Heart right ventricle (tissue), 16 donors: ENCODE results near the gene FAM184B. TPM values are rescaled to one million over a fixed set of nuclear protein-coding genes. Genes with fewer than 3 reads are reported as not detected.

ENCODE experiments used
- ATAC-seq, 8 donors: fragments of 200-7000 bp; cut with Tn5 transposase; one replicate each; pipeline ENCODE4 v1.9.1; 2020; ENCODE audit warnings: mild to moderate bottlenecking in 8 of 8, moderate library complexity in 8 of 8, moderate number of reproducible peaks in 1 of 8
- DNase-seq, 2 donors: peaks; one replicate each; pipeline ENCODE4 v3.0.0-alpha.2; 2020
- H3K27ac ChIP-seq, 10 donors: fragments of 200-600 bp; sonication (generic) in 2 of 10; one replicate each; pipeline versions ENCODE4 v1.5.0 to v1.8.0; 2020 to 2022; ENCODE audit warnings: mild to moderate bottlenecking in 3 of 10
- H3K27me3 ChIP-seq, 7 donors: fragments of 200-600 bp; one replicate each; pipeline ENCODE4 v1.8.0; 2021 to 2022; ENCODE audit warnings: mild to moderate bottlenecking in 2 of 7
- H3K36me3 ChIP-seq, 9 donors: fragments of 200-600 bp; sonication (generic) in 1 of 9; one replicate each; pipeline versions ENCODE4 v1.5.0 to v1.8.0; 2020 to 2022; ENCODE audit warnings: mild to moderate bottlenecking in 2 of 9
- H3K4me1 ChIP-seq, 9 donors: fragments of 200-600 bp; sonication (generic) in 1 of 9; one replicate each; pipeline versions ENCODE4 v1.5.0 to v1.8.0; 2020 to 2022; ENCODE audit warnings: mild to moderate bottlenecking in 4 of 9
- H3K4me3 ChIP-seq, 10 donors: fragments of 200-600 bp; sonication (generic) in 2 of 10; one replicate each; pipeline versions ENCODE4 v1.5.0 to v1.8.0; 2020 to 2022; ENCODE audit warnings: mild to moderate bottlenecking in 7 of 10, moderate library complexity in 2 of 10
- H3K9me3 ChIP-seq, 11 donors: fragments of 200-600 bp in 10 of 11; sonication (generic) in 2 of 11; one replicate each; pipeline versions ENCODE4 v1.5.0 to v1.8.0; 2013 to 2022; ENCODE audit warnings: mild to moderate bottlenecking in 2 of 11, control low read depth in 1 of 11, moderate library complexity in 1 of 11
- CTCF ChIP-seq, 9 donors: fragments of 200-600 bp; sonication (generic) in 2 of 9; IDR thresholded peaks; one replicate each; pipeline versions ENCODE4 v1.5.0 to v1.8.0; 2021 to 2022; ENCODE audit warnings: antibody characterized with exemption in 9 of 9, mild to moderate bottlenecking in 5 of 9, moderate library complexity in 1 of 9
- WGBS, 2 donors: extraction: QIAGEN DNeasy Blood & Tissue Kit; methylation state at CpG; one replicate each; pipeline ENCODE4 v1.1.7; 2013; ENCODE audit warnings: inconsistent platforms in 1 of 2; 5-methylcytosine and 5-hydroxymethylcytosine counted together
- intact Hi-C, 10 donors: fragments of 100-400 bp; cut with DNase I; formaldehyde crosslinking; loops; one replicate each; pipeline versions ENCODE4 v1.11.1 to v1.14.2; 2022
- polyA plus RNA-seq, 2 donors: library from polyadenylated mRNA; stranded (reverse); fragments of 200-250 nt; gene quantifications; one replicate each; pipeline ENCODE4 v1.2.3, GENCODE V29; 2013
- total RNA-seq, 10 donors: library from RNA; stranded (reverse); fragmentation: NEBNext Ultra II Directional in 3 of 10; extraction: Animal tissue kit (Norgen Biotek cat#: 25700) in 3 of 10; gene quantifications; one replicate each; pipeline versions ENCODE4 v1.2.1 to v1.2.4, GENCODE V29; 2021 to 2023
- donor health status: Arrhythmogenic right ventricular cardiomyopathy.
- donor health status: ischemic (EF 13 %, LVEDD 7.1; RV severe dilation, severe dysfunction).
- donor health status: healthy with polysubstance abuse.
- donor health status: DM: no; HTN: yes; CAD: no.
- donor health status: DM: no; HTN: no; CAD: no.
- donor health status: ischemic (EF 25% LVEDD 6.9; RV normal size, moderate dysfunction).
- donor health status: ischemic (EF 25% LVEDD 5.7; RV mildly dilated, moderate dysfunction).
- donor health status: healthy.
- donor health status: DM: yes; HTN: yes; CAD: no.
- donor health status: Ischemic cardiomyopathy.
- donor health status: ischemic (EF 35%, LVEDD 5.7; RV mildly dilated, moderate dysfunction).
- donor health status: nonischemic (EF 11% LVEDD 7.7; RV severe dilation, severe dysfunction).
- donor health status: DM: yes; HTN: yes; CAD: no.
- donor health status: PGD.
- donor health status: ischemic (EF 29% LVEDD 5.4; RV normal size, mild dysfunction).
- donor health status: nonischemic (EF 23%, LVEDD 6.1; RV moderate dilation, normal function).

FAM184B gene
- total and polyA plus RNA-seq, 12 donors: 0.01 to 0.07 TPM; not detected in 10

GRCh38 chr4:17698116-17698515 lies 83.3 kb downstream of the FAM184B start:
- Histone ChIP-seq H3K4me3 (no peak overlapping the region), H3K36me3 (no peaks in the 10 kb centered on the region), H3K27me3 (peaks cover 0 to 6% (median 0%) of the 10 kb centered on the region in 7 donors), H3K27ac (no peak overlapping the region), H3K4me1 (no peaks in the 10 kb centered on the region), H3K9me3 (peaks cover 0 to 24% (median 6%) of the 10 kb centered on the region in 11 donors)
- DNase-seq: no peak
- no peak for ATAC-seq
- 64 to 67% methylated on average over 4 of the region's 4 CpGs for WGBS, 2 donors
- intact Hi-C loops: no loop called here
- no peak for TF ChIP-seq CTCF (IDR thresholded peaks at IDR 0.05)

DNA sequence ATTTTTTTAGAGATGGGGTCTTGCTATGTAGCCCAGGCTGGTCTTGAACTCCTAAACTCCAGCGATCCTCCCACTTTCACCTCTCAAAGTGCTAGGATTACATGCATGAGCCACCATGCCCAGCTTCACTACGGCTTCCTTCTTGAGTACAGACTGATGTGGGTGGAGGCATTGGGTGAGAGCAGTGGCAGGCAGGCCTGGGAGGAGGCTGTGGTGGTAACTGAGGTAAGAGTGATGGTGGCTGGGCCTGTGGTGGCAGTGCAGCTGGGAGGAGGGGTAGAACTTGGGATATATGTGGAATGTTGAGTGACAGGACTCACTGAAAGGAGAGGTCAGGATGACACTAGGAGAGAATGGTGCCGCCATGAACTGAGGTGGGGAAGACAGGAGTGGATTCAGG lies 86.1 kb downstream of the FAM184B start:
- Histone ChIP-seq H3K27ac (no peak overlapping the region), H3K27me3 (peaks cover 0 to 6% (median 0%) of the 10 kb centered on the region in 7 donors), H3K4me3 (no peak overlapping the region), H3K4me1 (no peaks in the 10 kb centered on the region), H3K9me3 (peaks cover 0 to 22% (median 6%) of the 10 kb centered on the region in 11 donors), H3K36me3 (no peaks in the 10 kb centered on the region)
- DNase-seq: no peak
- ATAC-seq: no peak
- no peak for TF ChIP-seq CTCF (IDR thresholded peaks at IDR 0.05)
- intact Hi-C loops: no loop called here
- 92 to 93% methylated on average over 3 of the region's 3 CpGs for WGBS, 2 donors

- H3K27ac ChIP-seq: no peak overlapping the region
- WGBS, 2 donors: 0 to 83% methylated on average over 1 of the region's 1 CpG
- H3K36me3 ChIP-seq: no peaks in the 10 kb centered on the region
- ATAC-seq: no peak
- H3K4me1 ChIP-seq: no peaks in the 10 kb centered on the region
- intact Hi-C loops: no loop called here
- peaks cover 0 to 6% (median 0%) of the 10 kb centered on the region in 7 donors for H3K27me3 ChIP-seq
- no peak overlapping the region for H3K4me3 ChIP-seq
- no peak for TF ChIP-seq CTCF (IDR thresholded peaks at IDR 0.05)
- DNase-seq: no peak
- peaks cover 0 to 14% (median 4%) of the 10 kb centered on the region in 11 donors for H3K9me3 ChIP-seq
Measured at GRCh38 chr4:17694552-17694951, 86.9 kb downstream of the FAM184B start.

DNA sequence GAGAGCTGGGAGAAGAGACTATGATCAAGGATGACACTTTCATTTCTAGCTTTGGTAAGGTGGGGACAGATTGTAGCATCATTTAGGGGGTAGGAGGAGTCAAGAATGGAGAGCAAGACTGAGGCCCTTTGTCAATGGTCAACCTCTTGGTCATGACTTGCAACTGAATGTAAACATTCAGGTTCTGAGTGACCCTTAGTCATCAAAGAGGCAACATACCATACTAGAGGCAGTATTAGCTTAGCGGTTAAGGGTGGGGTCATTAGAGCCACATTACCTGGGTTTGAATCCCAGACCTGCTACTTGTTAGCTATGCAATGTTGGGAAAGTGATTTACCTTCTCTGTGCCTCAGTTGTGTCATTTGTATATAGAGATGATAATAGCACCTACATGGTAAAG lies 90.5 kb downstream of the FAM184B start:
- TF ChIP-seq CTCF (IDR thresholded peaks at IDR 0.05): no peak
- 93 to 96% methylated on average over 1 of the region's 1 CpG for WGBS, 2 donors

More for the DNA sequence above, 90.5 kb downstream of the FAM184B start:
- H3K4me3 ChIP-seq: no peak overlapping the region
- H3K36me3 ChIP-seq: no peaks in the 10 kb centered on the region
- DNase-seq (no peak), ATAC-seq (no peak)
- no peaks in the 10 kb centered on the region for H3K9me3 ChIP-seq
- no peak overlapping the region for H3K27ac ChIP-seq
- intact Hi-C loops: no loop called here
- peaks cover 0 to 3% (median 0%) of the 10 kb centered on the region in 7 donors for H3K27me3 ChIP-seq
- H3K4me1 ChIP-seq: no peaks in the 10 kb centered on the region
